ENCODE data around the gene TNFSF10. TPM values are rescaled to one million over a fixed set of nuclear protein-coding genes. Genes with fewer than 3 reads are reported as not detected.

TNFSF10 gene
- total RNA-seq, 1 donor from 2014 or later, result 94.1 TPM

- peaks cover 39% of the 10 kb centered on the region for H3K36me3 Mint-ChIP-seq (ENCODE audit: low read depth, unreplicated experiment)
- H3K4me3 Mint-ChIP-seq (ENCODE audit: unreplicated experiment), result no peak overlapping the region
- H3K27ac Mint-ChIP-seq (ENCODE audit: unreplicated experiment), result no peak overlapping the region
- DNase-seq (ENCODE audit: low spot score), result no peak
- no peaks in the 10 kb centered on the region for H3K9me3 Mint-ChIP-seq (ENCODE audit: unreplicated experiment)
- TF ChIP-seq CTCF (IDR thresholded peaks at IDR 0.05; ENCODE audit: unreplicated experiment), result no peak
- peaks cover 74% of the 10 kb centered on the region for H3K4me1 Mint-ChIP-seq (ENCODE audit: unreplicated experiment)
- H3K27me3 Mint-ChIP-seq (ENCODE audit: unreplicated experiment), result peaks cover 8% of the 10 kb centered on the region
Measured at GRCh38 chr3:172517859-172518466, 5.3 kb downstream of the TNFSF10 start.

- H3K9me3 Mint-ChIP-seq (ENCODE audit: unreplicated experiment), result no peaks in the 10 kb centered on the region
- peaks cover 49% of the 10 kb centered on the region for H3K36me3 Mint-ChIP-seq (ENCODE audit: low read depth, unreplicated experiment)
- peak overlapping the region; percentile 88 for H3K27ac Mint-ChIP-seq (ENCODE audit: unreplicated experiment)
- no peak for DNase-seq (ENCODE audit: low spot score)
- peak overlapping the region; percentile 74 for H3K4me3 Mint-ChIP-seq (ENCODE audit: unreplicated experiment)
- peaks cover 81% of the 10 kb centered on the region for H3K4me1 Mint-ChIP-seq (ENCODE audit: unreplicated experiment)
- TF ChIP-seq CTCF (IDR thresholded peaks at IDR 0.05; ENCODE audit: unreplicated experiment), result no peak
- peaks cover 10% of the 10 kb centered on the region for H3K27me3 Mint-ChIP-seq (ENCODE audit: unreplicated experiment)
Measured at GRCh38 chr3:172516318-172517214, 6.7 kb downstream of the TNFSF10 start.

- Mint-ChIP-seq H3K4me1 (ENCODE audit: unreplicated experiment) (peaks cover 78% of the 10 kb centered on the region), H3K36me3 (ENCODE audit: low read depth, unreplicated experiment) (peaks cover 61% of the 10 kb centered on the region), H3K27ac (ENCODE audit: unreplicated experiment) (peak overlapping the region; percentile 99), H3K27me3 (ENCODE audit: unreplicated experiment) (peaks cover 11% of the 10 kb centered on the region), H3K4me3 (ENCODE audit: unreplicated experiment) (peak overlapping the region; percentile 70), H3K9me3 (ENCODE audit: unreplicated experiment) (no peaks in the 10 kb centered on the region)
- no peak for TF ChIP-seq CTCF (IDR thresholded peaks at IDR 0.05; ENCODE audit: unreplicated experiment)
- DNase-seq (ENCODE audit: low spot score), result no peak
Measured at GRCh38 chr3:172515130-172515918, 7.9 kb downstream of the TNFSF10 start.

GRCh38 chr3:172514678-172515077 is 8.6 kb downstream of the TNFSF10 start:
- H3K4me1 Mint-ChIP-seq (ENCODE audit: unreplicated experiment), result peaks cover 71% of the 10 kb centered on the region
- peaks cover 11% of the 10 kb centered on the region for H3K27me3 Mint-ChIP-seq (ENCODE audit: unreplicated experiment)
- H3K4me3 Mint-ChIP-seq (ENCODE audit: unreplicated experiment), result peak overlapping the region; percentile 53
- no peaks in the 10 kb centered on the region for H3K9me3 Mint-ChIP-seq (ENCODE audit: unreplicated experiment)
- peaks cover 60% of the 10 kb centered on the region for H3K36me3 Mint-ChIP-seq (ENCODE audit: low read depth, unreplicated experiment)
- H3K27ac Mint-ChIP-seq (ENCODE audit: unreplicated experiment), result peak overlapping the region; percentile 99
- DNase-seq (ENCODE audit: low spot score), result no peak
- TF ChIP-seq CTCF (IDR thresholded peaks at IDR 0.05; ENCODE audit: unreplicated experiment), result no peak

All from endothelial cell (in vitro differentiated cells).